Immature natural killer cell (primary cell): ENCODE data around the gene RASSF1. TPM values are rescaled to one million over a fixed set of nuclear protein-coding genes. Genes with fewer than 3 reads are reported as not detected.

Experiments used
- DNase-seq, 3 donors: peaks; one replicate each; pipeline ENCODE4 v3.0.0; 2022; ENCODE audit warnings: mixed read lengths in 1 of 3
- H3K27ac Mint-ChIP-seq, 6 donors: one replicate each; pipeline ENCODE4 v1.8.0; 2020; ENCODE audit warnings: mixed read lengths in 6 of 6, mild to moderate bottlenecking in 5 of 6, inconsistent platforms in 4 of 6, moderate library complexity in 3 of 6
- H3K27me3 Mint-ChIP-seq, 3 donors: one replicate each; pipeline ENCODE4 v1.8.0; 2020 to 2021; ENCODE audit warnings: low read depth in 3 of 3, mild to moderate bottlenecking in 3 of 3, mixed read lengths in 3 of 3, moderate library complexity in 3 of 3, inconsistent platforms in 1 of 3
- H3K36me3 Mint-ChIP-seq, 3 donors: one replicate each; pipeline ENCODE4 v1.8.0; 2020; ENCODE audit warnings: mixed read lengths in 3 of 3, inconsistent platforms in 2 of 3, mild to moderate bottlenecking in 2 of 3
- H3K4me1 Mint-ChIP-seq, 2 donors: one replicate each; pipeline ENCODE4 v1.8.0; 2020; ENCODE audit warnings: inconsistent platforms in 2 of 2, mild to moderate bottlenecking in 2 of 2, mixed read lengths in 2 of 2, moderate library complexity in 1 of 2
- H3K4me3 Mint-ChIP-seq, 5 donors: one replicate each; pipeline ENCODE4 v1.8.0; 2020; ENCODE audit warnings: mild to moderate bottlenecking in 5 of 5, mixed read lengths in 5 of 5, inconsistent platforms in 3 of 5, moderate library complexity in 3 of 5
- H3K9me3 Mint-ChIP-seq, 6 donors: one replicate each; pipeline ENCODE4 v1.8.0; 2020; ENCODE audit warnings: mild to moderate bottlenecking in 6 of 6, mixed read lengths in 6 of 6, inconsistent platforms in 4 of 6, moderate library complexity in 3 of 6
- polyA plus RNA-seq, 3 donors: library from polyadenylated mRNA; unstranded; fragments of 300-500 nt; fragmentation: Illumina TruSeq; gene quantifications; one replicate each; pipeline ENCODE4 v1.2.3, GENCODE V29; 2021

The RASSF1 gene
- polyA plus RNA-seq, 3 donors from 2014 or later = 172 to 253 (median 187) TPM

- Mint-ChIP-seq H3K9me3 (no peaks in the 10 kb centered on the region), H3K27me3 (peaks cover 0 to 4% (median 0%) of the 10 kb centered on the region in 3 donors), H3K27ac (peak overlapping the region in 1 of 6 donors; percentile 45), H3K36me3 (peaks cover 0 to 4% (median 3%) of the 10 kb centered on the region in 3 donors), H3K4me3 (no peak overlapping the region), H3K4me1 (no peaks in the 10 kb centered on the region)
- no peak for DNase-seq
These were observed 34.0 kb upstream of the RASSF1 start for GRCh38 chr3:50374363-50375257.

GRCh38 chr3:50373146-50374051 lies 32.8 kb upstream of the RASSF1 start:
- Mint-ChIP-seq H3K36me3 (peaks cover 0 to 3% (median 2%) of the 10 kb centered on the region in 3 donors), H3K27ac (no peak overlapping the region), H3K9me3 (no peaks in the 10 kb centered on the region), H3K4me3 (no peak overlapping the region), H3K27me3 (peaks cover 0 to 4% (median 0%) of the 10 kb centered on the region in 3 donors), H3K4me1 (no peaks in the 10 kb centered on the region)
- DNase-seq = no peak

GRCh38 chr3:50372349-50372748 lies 31.7 kb upstream of the RASSF1 start:
- Mint-ChIP-seq H3K27me3 (peaks cover 0 to 4% (median 0%) of the 10 kb centered on the region in 3 donors), H3K4me1 (no peaks in the 10 kb centered on the region), H3K27ac (no peak overlapping the region), H3K4me3 (no peak overlapping the region), H3K36me3 (peaks cover 0 to 3% (median 0%) of the 10 kb centered on the region in 3 donors), H3K9me3 (no peaks in the 10 kb centered on the region)
- DNase-seq = no peak

GRCh38 chr3:50371133-50371685 lies 30.6 kb upstream of the RASSF1 start:
- peaks cover 0 to under 1% of the 10 kb centered on the region in 2 donors for H3K4me1 Mint-ChIP-seq
- no peak for DNase-seq
- peaks cover 0 to 7% (median 0%) of the 10 kb centered on the region in 3 donors for H3K27me3 Mint-ChIP-seq
- no peaks in the 10 kb centered on the region for H3K9me3 Mint-ChIP-seq
- no peaks in the 10 kb centered on the region for H3K36me3 Mint-ChIP-seq
- H3K4me3 Mint-ChIP-seq = peak overlapping the region in 1 of 5 donors; percentile 8
- H3K27ac Mint-ChIP-seq = peak overlapping the region in 2 of 6 donors; percentile 45 to 58

- H3K27ac Mint-ChIP-seq = peak overlapping the region in 1 of 6 donors; percentile 35
- no peaks in the 10 kb centered on the region for H3K9me3 Mint-ChIP-seq
- H3K27me3 Mint-ChIP-seq = peaks cover 0 to 10% (median 2%) of the 10 kb centered on the region in 3 donors
- peaks cover 4 to 6% of the 10 kb centered on the region in 2 donors for H3K4me1 Mint-ChIP-seq
- H3K4me3 Mint-ChIP-seq = no peak overlapping the region
- no peak for DNase-seq
- no peaks in the 10 kb centered on the region for H3K36me3 Mint-ChIP-seq
These were observed 30.0 kb upstream of the RASSF1 start for GRCh38 chr3:50370594-50370993.

GRCh38 chr3:50369012-50369670 lies 28.5 kb upstream of the RASSF1 start:
- no peak overlapping the region for H3K4me3 Mint-ChIP-seq
- H3K9me3 Mint-ChIP-seq = no peaks in the 10 kb centered on the region
- H3K27me3 Mint-ChIP-seq = peaks cover 0 to 12% (median 6%) of the 10 kb centered on the region in 3 donors
- no peak for DNase-seq
- H3K36me3 Mint-ChIP-seq = no peaks in the 10 kb centered on the region
- peaks cover 11 to 12% of the 10 kb centered on the region in 2 donors for H3K4me1 Mint-ChIP-seq
- peak overlapping the region in 1 of 6 donors; percentile 8 for H3K27ac Mint-ChIP-seq

- Mint-ChIP-seq H3K4me3 (peak overlapping the region; percentile 82 to 84 (median 84)), H3K36me3 (no peaks in the 10 kb centered on the region), H3K27ac (peak overlapping the region; percentile 73 to 88 (median 84)), H3K4me1 (peaks cover 12 to 18% of the 10 kb centered on the region in 2 donors), H3K9me3 (no peaks in the 10 kb centered on the region), H3K27me3 (peaks cover 4 to 16% (median 6%) of the 10 kb centered on the region in 3 donors)
- no peak for DNase-seq
These were observed 25.2 kb upstream of the RASSF1 start for GRCh38 chr3:50365842-50366220.

- Mint-ChIP-seq H3K4me3 (peak overlapping the region; percentile 82 to 84 (median 84)), H3K4me1 (peaks cover 12 to 18% of the 10 kb centered on the region in 2 donors), H3K27me3 (peaks cover 4 to 16% (median 6%) of the 10 kb centered on the region in 3 donors), H3K9me3 (no peaks in the 10 kb centered on the region), H3K36me3 (no peaks in the 10 kb centered on the region), H3K27ac (peak overlapping the region; percentile 73 to 88 (median 84))
- DNase-seq = peak; percentile 86 to 92 (median 91)
These were observed 24.6 kb upstream of the RASSF1 start for GRCh38 chr3:50365080-50365841.

GRCh38 chr3:50364573-50365079 lies 24.0 kb upstream of the RASSF1 start:
- H3K27me3 Mint-ChIP-seq = peaks cover 4 to 16% (median 8%) of the 10 kb centered on the region in 3 donors
- DNase-seq = no peak
- H3K27ac Mint-ChIP-seq = peak overlapping the region in 1 of 6 donors; percentile 45
- H3K9me3 Mint-ChIP-seq = no peaks in the 10 kb centered on the region
- H3K4me3 Mint-ChIP-seq = peak overlapping the region; percentile 82 to 84 (median 84)
- H3K36me3 Mint-ChIP-seq = no peaks in the 10 kb centered on the region
- peaks cover 18 to 23% of the 10 kb centered on the region in 2 donors for H3K4me1 Mint-ChIP-seq

- no peak for DNase-seq
- H3K27me3 Mint-ChIP-seq = peaks cover 2 to 10% (median 5%) of the 10 kb centered on the region in 3 donors
- peaks cover 46 to 52% of the 10 kb centered on the region in 2 donors for H3K4me1 Mint-ChIP-seq
- no peaks in the 10 kb centered on the region for H3K36me3 Mint-ChIP-seq
- no peaks in the 10 kb centered on the region for H3K9me3 Mint-ChIP-seq
- H3K4me3 Mint-ChIP-seq = peak overlapping the region; percentile 93 to 97 (median 96)
- peak overlapping the region; percentile 86 to 96 (median 94) for H3K27ac Mint-ChIP-seq
These were observed 19.1 kb upstream of the RASSF1 start for GRCh38 chr3:50359760-50360110.

GRCh38 chr3:50358911-50359759 lies 18.5 kb upstream of the RASSF1 start, which contains the start of gene TMEM115:
TMEM115 (minus strand) TSS chr3:50359521; CDS start chr3:50359063, 458 bp downstream.
- peak; percentile 93 to 95 (median 95) for DNase-seq
- H3K36me3 Mint-ChIP-seq = peaks cover 0 to 4% (median 0%) of the 10 kb centered on the region in 3 donors
- peak within 1 kb of the TSS; percentile 86 to 96 (median 94) for H3K27ac Mint-ChIP-seq
- peaks cover 46 to 53% of the 10 kb centered on the region in 2 donors for H3K4me1 Mint-ChIP-seq
- peaks cover 2 to 11% (median 5%) of the 10 kb centered on the region in 3 donors for H3K27me3 Mint-ChIP-seq
- peak within 1 kb of the TSS; percentile 93 to 97 (median 96) for H3K4me3 Mint-ChIP-seq
- no peaks in the 10 kb centered on the region for H3K9me3 Mint-ChIP-seq
